Prostate gland (tissue), 2 donors: Measurements from ENCODE around the gene FUT7.

Experiments used
- CTCF ChIP-seq, 4 experiments: fragments of 200-600 bp in 2 of 4; fragments of 450-650 bp in 2 of 4; sonication (generic) in 2 of 4; IDR thresholded peaks; 1 replicate in 3 of 4; 2 replicates in 1 of 4; pipeline ENCODE4 v1.5.1; 2016 to 2019; ENCODE audit warnings: antibody characterized with exemption in 4 of 4, mild to moderate bottlenecking in 2 of 4, moderate library complexity in 2 of 4
- POLR2A ChIP-seq: fragments of 450-650 bp; IDR thresholded peaks from one replicate; pipeline ENCODE4 v1.6.1; 2016; ENCODE audit warnings: antibody characterized with exemption, mild to moderate bottlenecking
- POLR2AphosphoS5 ChIP-seq: sonication (generic); formaldehyde crosslinking; IDR thresholded peaks from one replicate; pipeline ENCODE4 v1.6.1; 2017; ENCODE audit warnings: antibody characterized with exemption

GRCh38 chr9:137021979-137022661 lies 9.8 kb downstream of the FUT7 start:
- no peak for TF ChIP-seq POLR2A
- TF ChIP-seq CTCF (IDR thresholded peaks at IDR 0.05) = no peak
- TF ChIP-seq POLR2AphosphoS5 = no peak
